K562 (cell line): ENCODE data around the gene PRICKLE4. TPM values are rescaled to one million over a fixed set of nuclear protein-coding genes. Genes with fewer than 3 reads are reported as not detected.

Experiments used
- ATAC-seq: fragments of 200-7000 bp; cut with Tn5 transposase; 3 replicates; pipeline ENCODE4 v1.9.1; 2020; ENCODE audit warnings: moderate library complexity
- BruUV-seq: library from RNA; stranded (reverse); fragments of 400-500 nt; replicated peaks from 2 replicates; lab custom pipeline; 2021; lab: Mats Ljungman, UMichigan
- CTCF ChIA-PET: fragments of 300-600 bp; formaldehyde crosslinking; extraction: SDS; loops from one replicate; lab custom pipeline; 2021; ENCODE audit warnings: low intra/inter-chr PET ratio; lab: Yijun Ruan, JAX
- POLR2A ChIA-PET: fragments of 300-600, 350-650 bp; sonication (Branson Sonifier 250); formaldehyde crosslinking; extraction: SDS; loops from one replicate; lab custom pipeline; 2021; ENCODE audit warnings: antibody characterized with exemption, inconsistent platforms; lab: Yijun Ruan, JAX
- DNase-seq, 4 experiments: peaks; one replicate each; pipeline versions ENCODE4 v3.0.0 to v3.0.0-alpha.2; 2011 to 2018; ENCODE audit warnings: low spot score in 3 of 4, mixed read lengths in 3 of 4; ENCODE audit errors: extremely low read depth in 1 of 4
- FAIRE-seq: peaks from 2 replicates; lab custom pipeline; 2011; peaks lifted over from hg19 to GRCh38; lab: Jason Lieb, UNC
- H2AFZ ChIP-seq: 2 replicates; pipeline ENCODE4 v1.6.0; 2011; ENCODE audit warnings: low read depth, low read length, control low read depth, inconsistent platforms
- H3K27ac ChIP-seq: fragments of 200-600 bp; 3 replicates; pipeline ENCODE4 v1.8.0; 2011; ENCODE audit warnings: low read depth, mild to moderate bottlenecking, control low read depth, inconsistent platforms, low read length, moderate library complexity, mixed read lengths; ENCODE audit errors: extremely low read depth
- H3K27me3 ChIP-seq, 2 experiments: fragments of 300-600 bp in 1 of 2; 2 replicates in 1 of 2; 3 replicates in 1 of 2; pipeline versions ENCODE4 v1.6.0 to v1.8.0; 2011; ENCODE audit warnings: inconsistent platforms in 2 of 2, low read length in 2 of 2, mild to moderate bottlenecking in 1 of 2, mixed read lengths in 1 of 2, moderate library complexity in 1 of 2; ENCODE audit not compliant: control insufficient read depth in 2 of 2, insufficient read depth in 2 of 2
- H3K36me3 ChIP-seq: fragments of 300-600 bp; 3 replicates; pipeline ENCODE4 v1.8.0; 2011; ENCODE audit warnings: mild to moderate bottlenecking, low read length, inconsistent platforms; ENCODE audit not compliant: control insufficient read depth, insufficient read depth
- H3K4me1 ChIP-seq, 2 experiments: fragments of 200-600 bp in 1 of 2; replicated peaks in 1 of 2; 2 replicates in 1 of 2; 3 replicates in 1 of 2; pipeline versions ENCODE4 v1.5.1 to v1.8.0; 2011; ENCODE audit warnings: inconsistent platforms in 2 of 2, low read length in 2 of 2, mild to moderate bottlenecking in 1 of 2, mixed read lengths in 1 of 2, moderate library complexity in 1 of 2; ENCODE audit not compliant: control insufficient read depth in 2 of 2, insufficient read depth in 2 of 2
- H3K4me2 ChIP-seq: 2 replicates; pipeline ENCODE4 v1.6.1; 2011; ENCODE audit warnings: low read length, control low read depth, inconsistent platforms, mixed read lengths; ENCODE audit not compliant: insufficient read depth
- H3K4me3 ChIP-seq: fragments of 200-600 bp; sonication (generic), shearing (Covaris generic); 2 replicates; pipeline ENCODE4 v1.5.1; 2016; ENCODE audit warnings: control low read depth, inconsistent platforms
- H3K79me2 ChIP-seq: fragments of 200-600 bp; 3 replicates; pipeline ENCODE4 v1.8.0; 2011; ENCODE audit warnings: low read length, inconsistent platforms; ENCODE audit not compliant: control insufficient read depth, insufficient read depth
- H3K9ac ChIP-seq, 2 experiments: 2 replicates each; pipeline versions ENCODE4 v1.6.0 to v1.6.1; 2011; ENCODE audit warnings: low read depth in 2 of 2, low read length in 2 of 2, control low read depth in 1 of 2, inconsistent platforms in 1 of 2, mild to moderate bottlenecking in 1 of 2, mixed read lengths in 1 of 2; ENCODE audit not compliant: insufficient read depth in 1 of 2
- H3K9me1 ChIP-seq: one replicate; pipeline ENCODE4 v1.6.0; 2011; ENCODE audit warnings: inconsistent platforms, mild to moderate bottlenecking, low read length, moderate library complexity; ENCODE audit not compliant: control insufficient read depth, insufficient read depth
- H3K9me3 ChIP-seq: replicated peaks from 2 replicates; pipeline ENCODE4 v1.5.1; 2011; ENCODE audit warnings: low read depth, low read length, inconsistent platforms; ENCODE audit not compliant: control insufficient read depth, insufficient read depth
- H4K20me1 ChIP-seq: replicated peaks from 2 replicates; pipeline ENCODE4 v1.6.1; 2011; ENCODE audit warnings: low read length, inconsistent platforms, mixed read lengths; ENCODE audit not compliant: control insufficient read depth, insufficient read depth
- ATF3 ChIP-seq, 2 experiments: fragments of 450-650 bp in 1 of 2; sonication (generic) in 1 of 2; formaldehyde crosslinking in 1 of 2; IDR thresholded peaks in 1 of 2; conservative IDR thresholded peaks in 1 of 2; 2 replicates each; pipeline versions ENCODE4 v1.6.1 to v1.8.1; 2016 to 2023; ENCODE audit warnings: mild to moderate bottlenecking in 2 of 2, moderate library complexity in 2 of 2, inconsistent platforms in 1 of 2, missing genetic modification reagents in 1 of 2
- BRF2 ChIP-seq: IDR thresholded peaks from 3 replicates; pipeline ENCODE4 v1.6.1; 2011; ENCODE audit warnings: borderline replicate concordance, mild to moderate bottlenecking; ENCODE audit not compliant: insufficient read length, insufficient read depth
- CREB1 ChIP-seq, 2 experiments: sonication (generic) in 1 of 2; formaldehyde crosslinking in 1 of 2; IDR thresholded peaks; 2 replicates each; pipeline versions ENCODE4 v1.6.1 to v1.8.0; 2012 to 2022; ENCODE audit warnings: inconsistent platforms in 1 of 2, mild to moderate bottlenecking in 1 of 2, missing genetic modification reagents in 1 of 2, moderate library complexity in 1 of 2
- GTF3C2 ChIP-seq: IDR thresholded peaks from 3 replicates; pipeline ENCODE4 v1.6.1; 2011; ENCODE audit warnings: borderline replicate concordance, mild to moderate bottlenecking, moderate library complexity; ENCODE audit not compliant: insufficient read length; ENCODE audit errors: extremely low read depth
- KDM2B ChIP-seq: fragments of 250-450 bp; sonication (Bioruptor Pico); IDR thresholded peaks from 2 replicates; pipeline ENCODE4 v1.8.0; 2021; ENCODE audit warnings: mild to moderate bottlenecking, moderate library complexity
- MXI1 ChIP-seq: IDR thresholded peaks from 2 replicates; pipeline ENCODE4 v1.6.1; 2011; ENCODE audit warnings: low read depth, mild to moderate bottlenecking, improper control_type of control experiment, low read length
- NR2C1 ChIP-seq, 2 experiments: fragments of 450-650 bp; IDR thresholded peaks; 2 replicates each; pipeline ENCODE4 v1.6.1; 2017; ENCODE audit warnings: mild to moderate bottlenecking in 2 of 2, antibody characterized with exemption in 1 of 2, inconsistent platforms in 1 of 2, missing compliant biosample characterization in 1 of 2, missing genetic modification characterization in 1 of 2
- PHF21A ChIP-seq: fragments of 450-650 bp; IDR thresholded peaks from 2 replicates; pipeline ENCODE4 v1.6.1; 2017; ENCODE audit warnings: low read depth, borderline replicate concordance
- PRDM10 ChIP-seq: fragments of 450-650 bp; IDR thresholded peaks from 2 replicates; pipeline ENCODE4 v1.6.1; 2018; ENCODE audit not compliant: partially characterized antibody
- RBM34 ChIP-seq: fragments of 200-400 bp; formaldehyde crosslinking; IDR thresholded peaks from 2 replicates; pipeline ENCODE4 v1.6.1; 2018; ENCODE audit warnings: low read length, borderline replicate concordance; ENCODE audit not compliant: insufficient read depth
- ZBTB1 ChIP-seq: sonication (generic); formaldehyde crosslinking; IDR thresholded peaks from 2 replicates; pipeline ENCODE4 v1.8.1; 2023; ENCODE audit warnings: missing genetic modification reagents, low read depth, mild to moderate bottlenecking, borderline replicate concordance
- WGBS: fragments of 100-300 bp; shearing (Covaris generic); methylation state at CpG from one replicate; pipeline ENCODE4 v1.1.6; 2016; ENCODE audit warnings: low coverage, mixed read lengths; ENCODE audit not compliant: insufficient coverage; ENCODE audit errors: missing lambda C conversion rate; 5-methylcytosine and 5-hydroxymethylcytosine counted together
- in situ Hi-C: fragments of 300-500 bp; cut with MboI; formaldehyde crosslinking; loops from 4 replicates; pipeline ENCODE4 v1.15.0; 2018; ENCODE audit warnings: inconsistent platforms, mixed read lengths
- intact Hi-C: fragments of 100-400 bp; cut with micrococcal nuclease; formaldehyde crosslinking; loops from 2 replicates; pipeline ENCODE4 v1.14.2; 2022
- polyA plus RNA-seq, 8 experiments: library from polyadenylated mRNA; depleted of rRNA in 4 of 8; stranded (reverse) in 5 of 8; unstranded in 3 of 8; fragments of >200 nt; fragmentation: Nextera tagmentation in 2 of 8; fragmentation: Illumina TruSeq in 1 of 8; extraction: Ambion mirVana in 2 of 8; extraction: Trizol in 1 of 8; gene quantifications; 2 replicates each; pipeline versions ENCODE4 v1.2.1 to v1.2.3, GENCODE V29; 2011 to 2014; ENCODE audit warnings: inconsistent platforms in 1 of 8, missing spikeins in 1 of 8
- total RNA-seq, 7 experiments: library from RNA; depleted of rRNA in 6 of 7; stranded (reverse); fragments of >200 nt in 6 of 7; fragmentation: Illumina TruSeq in 2 of 7; extraction: Trizol in 2 of 7; gene quantifications; 2 replicates each; pipeline versions ENCODE4 v1.2.1 to v1.2.3, GENCODE V29; 2011 to 2021; ENCODE audit warnings: low replicate concordance in 1 of 7

Gene PRICKLE4
- total and polyA plus RNA-seq, 9 of the 15 experiments (the other 6 are each of a cell fraction or from before 2014, with no cell fraction given), result 0.20 to 0.32 (median 0.27) TPM; not detected in 6

GRCh38 chr6:41739041-41739440 lies 41.5 kb upstream of the PRICKLE4 start:
- in situ Hi-C loops (loop anchor here (5.0 kb wide), 1 partner anchor 33 kb away; no protein-coding TSS in a partner anchor), intact Hi-C loops (no loop called here)
- no peaks in the 10 kb centered on the region; the same call in none of the 2 replicates for H4K20me1 ChIP-seq
- FAIRE-seq (no peak), ATAC-seq (no peak), DNase-seq (no peak)
- ChIA-PET CTCF (no interaction called here), POLR2A (interaction anchor here (0.8 to 1.9 kb wide), 2 partner anchors 20 to 48 kb away, joined by 3 to 4 read pairs; partner anchors contain the start of gene TOMM6)
- BruUV-seq, result no TSS peak
- peaks cover 29 to 52% of the 10 kb centered on the region in 2 experiments; a peak in 4 of 5 replicates for H3K27me3 ChIP-seq
- H3K9ac ChIP-seq, result peak overlapping the region in 1 of 2 experiments; percentile 27; a peak in 1 of 4 replicates
- H3K9me3 ChIP-seq, result no peaks in the 10 kb centered on the region
- H3K36me3 ChIP-seq, result no peaks in the 10 kb centered on the region
- peaks cover 5 to 30% of the 10 kb centered on the region in 2 experiments for H3K4me1 ChIP-seq
- H3K4me2 ChIP-seq, result no peak overlapping the region
- H3K27ac ChIP-seq, result no peak overlapping the region
- no peak overlapping the region for H2AFZ ChIP-seq
- no peak overlapping the region for H3K4me3 ChIP-seq
- 25% methylated on average over 4 of the region's 4 CpGs for WGBS
- H3K9me1 ChIP-seq, result no peaks in the 10 kb centered on the region
- H3K79me2 ChIP-seq, result no peaks in the 10 kb centered on the region
- no peak for TF ChIP-seq RBM34
- TF ChIP-seq GTF3C2, result no peak
- TF ChIP-seq PHF21A, result no peak
- TF ChIP-seq KDM2B (CRISPR knock-in tag), result no peak
- no peak for TF ChIP-seq CREB1 (IDR thresholded peaks at IDR 0.05)
- no peak for TF ChIP-seq CREB1 (CRISPR knock-in tag; IDR thresholded peaks at IDR 0.05)
- no peak for TF ChIP-seq ZBTB1 (CRISPR knock-in tag)
- TF ChIP-seq ATF3 (IDR thresholded peaks at IDR 0.05), result no peak
- TF ChIP-seq ATF3 (CRISPR knock-in tag; conservative IDR thresholded peaks at IDR 0.05), result no peak
- no peak for TF ChIP-seq MXI1
- TF ChIP-seq NR2C1 (IDR thresholded peaks at IDR 0.05), result no peak
- no peak for TF ChIP-seq NR2C1 (tag; IDR thresholded peaks at IDR 0.05)
- TF ChIP-seq PRDM10, result no peak
- no peak for TF ChIP-seq BRF2
